Activated naive CD8-positive, alpha-beta T cell treated with anti-CD3 and anti-CD28 coated beads, Interleukin-2, amount 10 ng/mL, durations not matched to agents 7 days and 5 days (primary cell): Measurements from ENCODE around the gene PPP1R15A. TPM values are rescaled to one million over a fixed set of nuclear protein-coding genes. Genes with fewer than 3 reads are reported as not detected.
"Not testable (repeated sequence)": the region's sequence is repeated elsewhere in the genome, so short reads cannot be mapped to it uniquely, and the experiment has no call there.

Experiments
- ATAC-seq: fragments of 150-1000 bp; cut with Tn5 transposase; one replicate; pipeline ENCODE4 v1.10.0; 2021; ENCODE audit warnings: low read depth, moderate library complexity
- POLR2A ChIA-PET: fragments of 350-600 bp; sonication (Branson Sonifier 250); formaldehyde crosslinking; loops from one replicate; lab custom pipeline; 2021; ENCODE audit warnings: antibody characterized with exemption; lab: Charles Lee
- DNase-seq: peaks from one replicate; pipeline ENCODE4 v3.0.0; 2021
- H3K27ac Mint-ChIP-seq: one replicate; pipeline ENCODE4 v1.8.0; 2022; ENCODE audit warnings: mild to moderate bottlenecking, mixed read lengths
- H3K27me3 Mint-ChIP-seq: one replicate; pipeline ENCODE4 v1.8.0; 2022; ENCODE audit warnings: mild to moderate bottlenecking, moderate library complexity, mixed read lengths
- H3K36me3 Mint-ChIP-seq: one replicate; pipeline ENCODE4 v1.8.0; 2021; ENCODE audit warnings: mild to moderate bottlenecking, mixed read lengths
- H3K4me1 Mint-ChIP-seq: one replicate; pipeline ENCODE4 v1.8.0; 2021; ENCODE audit warnings: mixed read lengths
- H3K4me3 Mint-ChIP-seq: one replicate; pipeline ENCODE4 v1.8.0; 2022; ENCODE audit warnings: mild to moderate bottlenecking, moderate library complexity, mixed read lengths
- H3K9me3 Mint-ChIP-seq: one replicate; pipeline ENCODE4 v1.8.0; 2021; ENCODE audit warnings: mixed read lengths
- total RNA-seq, 2 experiments: library from RNA; stranded (reverse); gene quantifications; one replicate each; pipeline ENCODE4 v1.2.3, GENCODE V29; 2021

The PPP1R15A gene
- total RNA-seq, 2 experiments from 2014 or later = 82.8 to 83.9 TPM

DNA sequence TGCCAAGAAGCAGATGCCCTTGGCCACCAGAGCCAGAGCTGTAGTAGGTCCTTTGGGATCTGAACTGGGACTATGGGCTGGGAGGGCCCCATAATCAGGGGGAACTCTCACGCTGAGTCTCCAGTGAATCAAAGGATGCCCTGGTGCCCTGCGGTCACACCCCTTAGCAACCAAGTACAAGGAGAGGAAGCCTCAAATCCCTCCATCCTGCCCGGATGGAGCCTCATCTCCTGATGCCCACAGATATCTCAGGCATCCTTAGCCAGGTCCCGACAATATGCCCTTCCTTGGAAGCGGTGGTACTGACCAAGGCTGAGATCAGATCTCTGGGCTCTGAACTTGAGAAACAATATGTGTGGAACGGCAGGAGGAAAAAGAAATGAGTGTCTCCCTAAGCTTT, 5.5 kb upstream of the PPP1R15A start:
- POLR2A ChIA-PET = no interaction called here
- Mint-ChIP-seq H3K9me3 (no peaks in the 10 kb centered on the region), H3K36me3 (no peaks in the 10 kb centered on the region), H3K27me3 (peaks cover 6% of the 10 kb centered on the region), H3K4me3 (no peak overlapping the region), H3K4me1 (peaks cover 3% of the 10 kb centered on the region), H3K27ac (no peak overlapping the region)
- no peak for DNase-seq
- ATAC-seq = no peak

- ATAC-seq (no peak), DNase-seq (no peak)
- H3K9me3 Mint-ChIP-seq = no peaks in the 10 kb centered on the region
- no peak overlapping the region for H3K27ac Mint-ChIP-seq
- peaks cover 5% of the 10 kb centered on the region for H3K4me1 Mint-ChIP-seq
- peaks cover 6% of the 10 kb centered on the region for H3K27me3 Mint-ChIP-seq
- POLR2A ChIA-PET = no interaction called here
- no peak overlapping the region for H3K4me3 Mint-ChIP-seq
- peaks cover 1% of the 10 kb centered on the region for H3K36me3 Mint-ChIP-seq
Measured at GRCh38 chr19:48867123-48867745, 5.0 kb upstream of the PPP1R15A start.

DNA sequence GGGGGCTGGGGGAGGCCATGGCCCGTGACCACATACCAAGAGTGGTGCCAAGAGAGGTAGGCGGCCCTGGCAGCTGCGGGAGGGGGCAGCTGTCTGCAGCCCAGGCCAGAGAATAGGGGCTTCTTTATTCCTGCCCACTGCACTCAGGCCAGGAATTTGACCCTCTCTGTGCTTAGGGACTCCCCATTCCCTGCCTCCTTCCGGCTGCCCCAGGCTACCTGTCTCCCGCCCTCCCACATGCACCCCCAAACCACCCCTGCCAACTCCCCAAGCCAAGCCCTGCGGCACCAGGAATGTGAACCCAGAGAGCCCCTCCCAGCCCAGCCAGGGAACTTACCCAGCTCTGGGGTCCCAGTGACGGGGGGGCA, 4.5 kb upstream of the PPP1R15A start:
- no peak overlapping the region for H3K4me3 Mint-ChIP-seq
- no peak overlapping the region for H3K27ac Mint-ChIP-seq
- peaks cover 5% of the 10 kb centered on the region for H3K4me1 Mint-ChIP-seq
- no peaks in the 10 kb centered on the region for H3K9me3 Mint-ChIP-seq
- peaks cover 6% of the 10 kb centered on the region for H3K27me3 Mint-ChIP-seq
- no peak for DNase-seq
- no peak for ATAC-seq
- H3K36me3 Mint-ChIP-seq = peaks cover 3% of the 10 kb centered on the region
- POLR2A ChIA-PET = no interaction called here

DNA sequence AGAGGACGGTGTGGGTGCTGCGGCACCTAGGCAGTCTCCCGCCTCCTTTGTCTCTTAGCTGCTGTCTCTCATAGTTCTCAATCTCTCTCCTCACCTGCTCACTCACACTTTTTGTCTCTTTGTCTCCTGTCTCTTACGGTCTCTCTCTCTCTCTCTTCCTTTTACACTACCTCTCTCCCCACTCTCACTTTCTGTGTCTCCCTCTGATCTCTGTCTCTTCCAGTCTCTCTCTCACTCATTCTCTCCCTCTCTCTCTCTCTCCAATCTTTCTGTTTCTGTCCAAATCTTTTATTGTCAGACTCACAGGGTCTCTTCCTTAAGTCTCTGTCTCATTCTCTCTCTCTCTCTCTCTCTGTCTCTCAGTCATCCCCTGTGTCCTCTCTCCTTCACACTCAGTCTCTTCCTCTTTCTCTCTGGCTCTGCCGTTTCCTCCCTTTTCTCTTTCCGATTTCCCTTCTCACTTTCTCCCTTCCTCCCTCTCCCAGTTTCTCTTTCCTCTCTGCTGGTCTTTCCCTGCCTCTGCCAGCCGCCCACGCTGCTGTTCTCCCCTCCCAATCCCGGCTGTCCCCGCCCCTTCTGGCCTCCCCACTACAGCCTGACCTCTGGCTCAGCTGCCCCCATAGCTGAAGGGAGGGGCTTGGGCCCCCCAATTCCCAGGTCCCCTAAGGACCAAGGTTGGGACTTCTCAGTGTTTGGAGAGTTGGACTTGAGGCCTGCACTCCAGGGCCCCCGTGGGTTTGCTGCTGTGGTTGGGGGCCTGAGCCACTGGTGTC, 3.9 kb upstream of the PPP1R15A start, which contains the start of gene PLEKHA4:
TSS of gene PLEKHA4 (minus strand) at position 504 of the 773 bp plus-strand sequence. CDS start 997 bp downstream, outside the sequence.
- no peak within 1 kb of the TSS for H3K27ac Mint-ChIP-seq
- H3K4me1 Mint-ChIP-seq = peaks cover 9% of the 10 kb centered on the region
- no peaks in the 10 kb centered on the region for H3K9me3 Mint-ChIP-seq
- peaks cover 5% of the 10 kb centered on the region for H3K36me3 Mint-ChIP-seq
- peaks cover 6% of the 10 kb centered on the region for H3K27me3 Mint-ChIP-seq
- POLR2A ChIA-PET = no interaction called here
- ATAC-seq (no peak), DNase-seq (no peak)
- no peak within 1 kb of the TSS for H3K4me3 Mint-ChIP-seq

GRCh38 chr19:48870048-48870447, 2.2 kb upstream of the PPP1R15A start:
- POLR2A ChIA-PET = interaction anchor here (0.7 to 0.8 kb wide), 2 partner anchors 70 to 93 kb away, joined by 3 to 5 read pairs; no protein-coding TSS in a partner anchor
- DNase-seq = no peak
- ATAC-seq = no peak
- no peak overlapping the region for H3K4me3 Mint-ChIP-seq
- peaks cover 24% of the 10 kb centered on the region for H3K4me1 Mint-ChIP-seq
- H3K27me3 Mint-ChIP-seq = peaks cover 2% of the 10 kb centered on the region
- H3K9me3 Mint-ChIP-seq = no peaks in the 10 kb centered on the region
- peaks cover 18% of the 10 kb centered on the region for H3K36me3 Mint-ChIP-seq
- no peak overlapping the region for H3K27ac Mint-ChIP-seq

DNA sequence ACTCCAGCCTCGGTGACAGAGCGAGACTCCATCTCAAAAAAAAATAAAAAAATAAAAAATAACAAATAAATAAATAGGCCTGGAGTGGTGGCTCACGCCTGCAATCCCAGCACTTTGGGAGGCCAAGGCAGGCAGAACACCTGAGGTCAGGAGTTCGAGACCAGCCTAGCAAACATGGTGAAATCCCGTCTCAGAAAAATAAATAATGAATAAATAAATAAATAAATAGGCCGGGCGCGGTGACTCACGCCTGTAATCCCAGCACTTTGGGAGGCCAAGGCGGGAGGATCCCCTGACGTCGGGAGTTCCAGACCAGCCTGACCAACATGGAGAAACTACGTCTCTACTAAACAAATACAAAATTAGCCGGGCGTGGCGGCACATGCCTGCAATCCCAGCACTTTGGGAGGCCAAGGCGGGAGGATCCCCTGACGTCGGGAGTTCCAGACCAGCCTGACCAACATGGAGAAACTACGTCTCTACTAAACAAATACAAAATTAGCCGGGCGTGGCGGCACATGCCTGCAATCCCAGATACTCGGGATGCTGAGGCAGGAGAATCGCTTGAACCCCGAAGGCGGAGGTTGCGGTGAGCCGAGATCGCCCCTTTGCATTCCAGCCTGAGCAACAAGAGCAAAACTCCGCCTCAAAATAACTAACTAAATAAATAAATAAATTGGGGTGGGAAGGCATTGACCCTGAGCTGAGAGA, 595 bp upstream of the PPP1R15A start:
- Mint-ChIP-seq H3K27ac (peak overlapping the region; percentile 98), H3K4me3 (peak overlapping the region; percentile 94), H3K4me1 (peaks cover 33% of the 10 kb centered on the region), H3K36me3 (peaks cover 28% of the 10 kb centered on the region)
- not testable (repeated sequence) for DNase-seq, H3K27me3 Mint-ChIP-seq, H3K9me3 Mint-ChIP-seq, ATAC-seq
- POLR2A ChIA-PET = interaction anchor here (0.6 to 5.5 kb wide), 27 partner anchors 9 to 158 kb away, joined by 3 to 79 read pairs (median 5); partner anchors contain the start of genes BAX, FTL, GYS1 and HSD17B14

GRCh38 chr19:48872884-48873475, 759 bp downstream of the PPP1R15A start:
- POLR2A ChIA-PET = interaction anchor here (0.6 to 5.5 kb wide), 20 partner anchors 8 to 367 kb away, joined by 3 to 79 read pairs (median 8); partner anchors contain the start of genes BAX, FTL, GYS1 and HSD17B14
- H3K36me3 Mint-ChIP-seq = peaks cover 36% of the 10 kb centered on the region

DNA sequence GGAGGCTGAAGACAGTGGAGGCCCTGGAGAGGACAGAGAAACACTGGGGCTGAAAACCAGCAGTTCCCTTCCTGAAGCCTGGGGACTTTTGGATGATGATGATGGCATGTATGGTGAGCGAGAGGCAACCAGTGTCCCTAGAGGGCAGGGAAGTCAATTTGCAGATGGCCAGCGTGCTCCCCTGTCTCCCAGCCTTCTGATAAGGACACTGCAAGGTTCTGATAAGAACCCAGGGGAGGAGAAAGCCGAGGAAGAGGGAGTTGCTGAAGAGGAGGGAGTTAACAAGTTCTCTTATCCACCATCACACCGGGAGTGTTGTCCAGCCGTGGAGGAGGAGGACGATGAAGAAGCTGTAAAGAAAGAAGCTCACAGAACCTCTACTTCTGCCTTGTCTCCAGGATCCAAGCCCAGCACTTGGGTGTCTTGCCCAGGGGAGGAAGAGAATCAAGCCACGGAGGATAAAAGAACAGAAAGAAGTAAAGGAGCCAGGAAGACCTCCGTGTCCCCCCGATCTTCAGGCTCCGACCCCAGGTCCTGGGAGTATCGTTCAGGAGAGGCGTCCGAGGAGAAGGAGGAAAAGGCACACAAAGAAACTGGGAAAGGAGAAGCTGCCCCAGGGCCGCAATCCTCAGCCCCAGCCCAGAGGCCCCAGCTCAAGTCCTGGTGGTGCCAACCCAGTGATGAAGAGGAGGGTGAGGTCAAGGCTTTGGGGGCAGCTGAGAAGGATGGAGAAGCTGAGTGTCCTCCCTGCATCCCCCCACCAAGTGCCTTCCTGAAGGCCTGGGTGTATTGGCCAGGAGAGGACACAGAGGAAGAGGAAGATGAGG, 1.5 kb downstream of the PPP1R15A start:
- H3K27me3 Mint-ChIP-seq = no peaks in the 10 kb centered on the region
- peaks cover 42% of the 10 kb centered on the region for H3K36me3 Mint-ChIP-seq
- no peaks in the 10 kb centered on the region for H3K9me3 Mint-ChIP-seq
- peaks cover 41% of the 10 kb centered on the region for H3K4me1 Mint-ChIP-seq
- peak overlapping the region; percentile 94 for H3K4me3 Mint-ChIP-seq
- peak overlapping the region; percentile 98 for H3K27ac Mint-ChIP-seq
- POLR2A ChIA-PET = interaction anchor here (0.6 to 5.5 kb wide), 10 partner anchors 28 to 368 kb away, joined by 3 to 79 read pairs (median 6); partner anchors contain the start of genes BAX, FTL, GYS1 and NUCB1
- ATAC-seq = no peak
- no peak for DNase-seq

More at GRCh38 chr19:48872884-48873475, 759 bp downstream of the PPP1R15A start:
- Mint-ChIP-seq H3K4me3 (peak overlapping the region; percentile 94), H3K27me3 (no peaks in the 10 kb centered on the region), H3K9me3 (no peaks in the 10 kb centered on the region), H3K27ac (peak overlapping the region; percentile 98), H3K4me1 (peaks cover 36% of the 10 kb centered on the region)
- DNase-seq = peak; percentile 69
- peak; percentile 35 for ATAC-seq

DNA sequence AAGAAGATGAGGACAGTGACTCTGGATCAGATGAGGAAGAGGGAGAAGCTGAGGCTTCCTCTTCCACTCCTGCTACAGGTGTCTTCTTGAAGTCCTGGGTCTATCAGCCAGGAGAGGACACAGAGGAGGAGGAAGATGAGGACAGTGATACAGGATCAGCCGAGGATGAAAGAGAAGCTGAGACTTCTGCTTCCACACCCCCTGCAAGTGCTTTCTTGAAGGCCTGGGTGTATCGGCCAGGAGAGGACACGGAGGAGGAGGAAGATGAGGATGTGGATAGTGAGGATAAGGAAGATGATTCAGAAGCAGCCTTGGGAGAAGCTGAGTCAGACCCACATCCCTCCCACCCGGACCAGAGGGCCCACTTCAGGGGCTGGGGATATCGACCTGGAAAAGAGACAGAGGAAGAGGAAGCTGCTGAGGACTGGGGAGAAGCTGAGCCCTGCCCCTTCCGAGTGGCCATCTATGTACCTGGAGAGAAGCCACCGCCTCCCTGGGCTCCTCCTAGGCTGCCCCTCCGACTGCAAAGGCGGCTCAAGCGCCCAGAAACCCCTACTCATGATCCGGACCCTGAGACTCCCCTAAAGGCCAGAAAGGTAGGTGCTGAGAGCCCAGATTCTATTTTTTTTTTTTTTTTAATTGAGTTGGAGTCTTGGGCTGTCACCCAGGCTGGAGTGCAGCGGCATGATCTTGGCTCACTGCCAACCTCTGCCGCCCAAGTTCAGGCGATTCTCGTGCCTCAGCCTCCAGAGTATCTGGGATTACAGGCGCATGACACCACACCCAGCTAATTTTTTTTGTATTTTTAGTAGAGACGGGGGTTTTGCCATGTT, 2.3 kb downstream of the PPP1R15A start:
- DNase-seq = no peak
- Mint-ChIP-seq H3K9me3 (no peaks in the 10 kb centered on the region), H3K27me3 (no peaks in the 10 kb centered on the region), H3K36me3 (peaks cover 42% of the 10 kb centered on the region), H3K27ac (peak overlapping the region; percentile 98), H3K4me3 (peak overlapping the region; percentile 94), H3K4me1 (peaks cover 42% of the 10 kb centered on the region)
- ATAC-seq = peak; percentile 1
- POLR2A ChIA-PET = interaction anchor here (0.5 to 5.5 kb wide), 10 partner anchors 11 to 90 kb away, joined by 3 to 79 read pairs (median 5); partner anchors contain the start of genes BAX, FTL and NUCB1

- Mint-ChIP-seq H3K4me1 (peaks cover 42% of the 10 kb centered on the region), H3K27ac (peak overlapping the region; percentile 98), H3K4me3 (peak overlapping the region; percentile 94), H3K36me3 (peaks cover 42% of the 10 kb centered on the region)
- POLR2A ChIA-PET = interaction anchor here (1.3 to 5.5 kb wide), 7 partner anchors 9 to 95 kb away, joined by 3 to 79 read pairs (median 7); partner anchors contain the start of genes FTL and NUCB1
- not testable (repeated sequence) for H3K9me3 Mint-ChIP-seq, H3K27me3 Mint-ChIP-seq, DNase-seq, ATAC-seq
Measured at GRCh38 chr19:48876043-48876981, 4.1 kb downstream of the PPP1R15A start.
